NCI-H1436 (cell line): ENCODE data around the gene CCDC120.

Experiments
- DNase-seq: peaks from one replicate; lab custom pipeline; 2025; lab: John Stamatoyannopoulos, UW

CCDC120 gene

GRCh38 chrX:49101629-49101984, 42.8 kb downstream of the CCDC120 start:
- DNase-seq: no peak

- no peak for DNase-seq
Measured at GRCh38 chrX:49102190-49102589, 43.4 kb downstream of the CCDC120 start.

DNA sequence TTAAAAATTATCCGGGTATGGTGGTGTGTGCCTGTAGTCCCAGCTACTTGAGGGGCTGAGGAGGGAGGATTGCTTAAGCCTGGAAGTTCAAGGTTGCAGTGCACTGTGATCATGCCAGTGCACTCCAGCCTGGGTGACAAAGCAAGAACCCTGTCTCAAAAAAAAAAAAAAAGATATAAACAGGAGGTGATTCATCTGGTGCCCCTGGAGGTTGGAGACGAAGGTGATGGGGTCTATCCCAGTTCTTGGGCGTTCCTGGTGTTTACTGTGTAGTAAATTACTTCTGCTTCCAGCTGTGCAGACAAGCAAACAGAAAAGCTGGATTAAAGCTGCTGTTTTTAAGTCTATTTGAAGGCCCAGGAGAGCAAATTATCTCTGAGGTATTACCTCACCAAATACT, 44.8 kb downstream of the CCDC120 start:
- DNase-seq: no peak

DNA sequence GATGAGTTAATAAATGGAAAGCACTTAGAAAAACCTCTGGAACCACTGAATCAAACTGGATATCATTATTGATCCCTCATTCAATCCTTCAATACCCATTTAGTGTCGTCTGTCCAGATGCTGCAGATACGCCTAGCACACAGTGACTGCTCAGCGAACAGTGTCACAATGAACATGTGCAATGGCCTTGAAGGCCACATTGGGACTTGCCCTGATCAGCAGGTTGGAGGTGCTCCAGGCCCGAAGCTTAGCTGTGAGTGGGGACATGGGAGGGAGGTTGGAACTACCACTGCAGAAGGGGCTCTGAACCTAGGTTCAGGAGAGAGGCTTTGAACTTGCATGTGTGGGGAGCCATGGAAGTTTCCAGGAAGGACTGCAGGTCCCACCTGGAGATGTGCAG, 47.5 kb downstream of the CCDC120 start:
- DNase-seq: no peak

DNA sequence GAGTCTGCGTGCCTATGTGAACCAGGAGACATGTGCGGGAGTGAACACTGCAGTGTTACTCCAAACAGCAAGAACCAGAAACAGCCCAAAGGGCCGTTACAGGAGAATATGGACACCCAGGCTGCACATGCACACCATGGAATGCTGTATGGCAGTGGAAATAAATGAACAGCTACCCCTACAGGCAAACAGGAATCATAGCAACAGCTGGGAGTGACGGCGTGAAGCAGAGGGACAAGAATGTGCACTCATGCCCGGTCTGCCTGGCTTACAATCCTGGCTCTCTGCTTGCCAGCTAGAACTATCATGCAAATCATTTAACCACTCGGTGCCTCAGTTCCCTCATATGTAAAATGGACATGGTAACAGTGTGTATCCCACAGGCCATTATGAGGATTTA, 48.1 kb downstream of the CCDC120 start:
- no peak for DNase-seq

GRCh38 chrX:49108641-49109040, 49.8 kb downstream of the CCDC120 start:
- no peak for DNase-seq

DNA sequence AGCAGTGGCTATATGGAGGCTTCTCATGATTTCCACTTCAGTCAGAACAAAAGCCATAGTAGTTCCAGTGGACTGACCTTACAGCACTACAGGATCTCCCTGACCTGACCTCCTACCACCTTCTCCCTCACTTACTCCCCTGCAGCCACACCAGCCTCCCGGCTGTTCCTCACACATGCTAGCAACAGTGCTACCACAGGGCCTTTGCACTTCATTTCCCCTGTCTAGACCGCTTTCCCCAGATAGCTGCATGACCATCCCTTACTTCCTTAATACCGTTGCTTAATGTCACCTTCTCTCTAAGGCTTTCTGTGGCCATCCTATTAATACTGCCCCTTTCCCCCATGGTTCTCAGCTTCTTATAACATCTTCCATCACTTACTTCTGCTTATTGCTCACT, 51.6 kb downstream of the CCDC120 start:
- DNase-seq: no peak

- DNase-seq: no peak
Measured at GRCh38 chrX:49111791-49112190, 53.0 kb downstream of the CCDC120 start.

DNA sequence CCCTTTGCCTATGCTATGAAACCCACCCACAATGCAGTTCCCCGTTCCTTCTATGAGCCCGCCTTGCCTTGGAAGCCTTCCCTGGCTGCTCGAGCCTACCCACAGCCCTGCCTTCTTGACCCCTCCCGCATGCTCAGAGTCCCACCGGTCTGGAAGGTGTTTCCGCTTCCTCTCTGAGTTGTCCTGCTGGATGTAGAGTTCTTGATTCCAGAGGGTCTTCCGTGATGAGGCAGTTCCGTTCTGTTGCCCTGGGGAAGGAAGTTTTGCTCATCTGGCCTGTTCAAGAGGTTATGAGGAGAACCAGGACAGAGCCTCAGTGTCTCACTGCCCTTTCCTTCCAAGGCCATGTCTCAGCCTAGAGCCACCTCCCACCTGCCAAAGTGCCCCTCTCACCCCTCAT, 57.3 kb downstream of the CCDC120 start:
- DNase-seq: no peak

DNA sequence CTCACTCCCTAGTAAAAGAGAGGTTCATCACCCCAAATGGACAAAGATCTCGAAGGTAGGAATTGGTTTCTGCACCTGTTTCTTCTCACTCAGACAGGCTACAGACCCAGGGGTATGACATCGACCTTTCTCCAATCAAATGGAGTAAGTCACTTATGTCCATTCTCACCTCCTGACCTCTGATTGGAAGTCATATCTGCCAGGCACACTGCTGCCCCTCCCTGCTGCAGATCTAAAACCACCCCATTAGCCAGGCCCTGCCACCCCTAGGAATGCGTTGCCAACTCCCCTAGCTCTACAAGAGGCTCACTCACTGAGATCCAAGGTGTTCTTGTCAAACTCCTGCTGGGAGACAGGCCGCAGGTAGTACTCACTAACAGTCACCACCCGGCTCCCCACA, 57.9 kb downstream of the CCDC120 start:
- DNase-seq: no peak

GRCh38 chrX:49117581-49117980, 58.8 kb downstream of the CCDC120 start:
- no peak for DNase-seq
